GM18517 (cell line): ENCODE measurements around the gene ATRN.
"Not testable (repeated sequence)": the region's sequence is repeated elsewhere in the genome, so short reads cannot be mapped to it uniquely, and the experiment has no call there.

ENCODE experiments used
- ATAC-seq: cut with Tn5 transposase; IDR thresholded peaks from one replicate; pipeline ENCODE4 v1.9.1; 2021; ENCODE audit warnings: mild to moderate bottlenecking, moderate library complexity; ENCODE audit not compliant: unreplicated experiment

The ATRN gene

DNA sequence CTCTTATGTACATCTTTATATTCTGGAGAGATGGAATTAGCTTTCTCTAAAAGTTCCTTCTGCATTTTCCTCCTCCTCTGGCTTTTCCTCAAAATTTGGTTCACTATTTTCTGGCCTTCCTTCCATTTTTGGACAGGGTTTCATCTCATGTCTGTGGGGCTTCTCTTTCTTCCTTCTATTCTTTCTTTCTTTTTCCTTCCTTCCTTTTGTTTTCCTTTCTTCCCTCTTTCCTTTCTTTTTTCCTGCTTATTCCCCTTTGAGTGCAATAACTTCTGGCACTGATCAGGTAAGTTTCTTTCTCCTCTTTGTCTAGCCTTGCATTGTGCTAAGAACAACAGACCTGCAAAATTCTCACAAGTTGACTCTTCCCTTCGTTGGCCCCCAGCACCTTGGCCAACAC lies 5.5 kb upstream of the ATRN start:
- ATAC-seq: no peak

DNA sequence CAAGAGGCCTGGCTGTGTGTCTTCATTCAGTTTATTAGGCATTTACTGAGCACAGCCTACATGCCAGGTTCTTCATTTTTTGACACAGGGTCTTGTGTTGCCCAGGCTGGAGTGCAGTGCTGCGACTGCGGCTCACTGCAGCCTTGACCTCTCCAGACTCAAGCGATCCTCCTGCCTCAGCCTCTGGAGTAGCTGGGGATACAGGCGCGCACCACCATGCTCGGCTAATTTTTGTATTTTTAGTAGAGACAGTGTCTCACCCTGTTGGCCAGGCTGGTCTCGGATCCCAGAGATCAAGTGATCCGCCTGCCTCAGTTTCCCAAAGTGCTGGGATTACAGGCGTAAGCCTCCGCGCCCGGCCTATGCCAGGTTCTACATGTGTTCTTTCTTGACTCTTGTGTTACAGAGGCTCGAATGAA lies 601 bp upstream of the ATRN start:
- no peak for ATAC-seq

DNA sequence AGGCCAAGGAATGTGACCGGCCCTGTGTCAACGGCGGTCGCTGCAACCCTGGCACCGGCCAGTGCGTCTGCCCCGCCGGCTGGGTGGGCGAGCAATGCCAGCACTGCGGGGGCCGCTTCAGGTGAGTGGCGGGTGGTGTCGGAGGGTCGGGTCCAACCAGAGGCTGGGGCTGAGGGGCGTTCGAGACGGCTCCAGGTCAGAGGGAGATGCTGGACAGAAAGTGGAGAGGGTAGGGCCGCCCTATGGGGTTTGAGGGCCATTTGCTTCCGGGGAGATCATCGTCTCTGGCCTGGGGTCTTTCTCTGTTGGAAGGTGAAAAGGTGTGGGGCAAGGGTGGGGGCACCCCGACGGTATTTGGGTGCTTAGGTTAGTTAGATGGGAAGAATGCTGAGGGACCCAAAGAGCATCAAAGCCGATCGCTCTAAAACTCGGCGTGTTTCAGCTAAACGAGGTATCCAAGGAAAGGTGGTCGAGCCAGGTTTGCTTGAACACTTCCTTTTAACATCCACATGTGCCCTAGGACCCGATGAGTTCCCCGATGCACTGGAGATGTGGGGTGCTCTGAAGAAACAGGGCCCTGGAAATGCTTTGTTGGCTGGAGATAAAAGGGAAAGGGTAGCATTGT lies 691 bp downstream of the ATRN start:
- ATAC-seq: no peak

DNA sequence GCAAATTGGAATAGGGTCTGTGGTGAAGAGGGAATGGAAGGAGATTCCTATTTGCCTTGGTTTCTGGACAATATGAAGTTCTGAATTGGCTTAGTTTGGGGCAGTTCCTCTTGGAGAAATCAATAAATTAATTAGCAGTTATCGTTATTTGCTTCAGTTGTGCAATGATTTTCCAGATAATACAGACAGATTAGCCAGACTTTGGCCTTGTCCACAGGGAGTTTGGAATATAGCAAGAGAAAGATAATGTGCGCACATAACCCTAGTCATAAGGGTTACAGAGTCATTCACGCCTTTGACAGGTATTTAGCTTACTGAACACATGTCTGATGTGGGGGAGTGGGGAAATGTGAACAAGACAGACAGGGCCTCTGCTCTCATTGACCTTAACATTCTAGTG lies 1.3 kb downstream of the ATRN start:
- ATAC-seq: no peak

DNA sequence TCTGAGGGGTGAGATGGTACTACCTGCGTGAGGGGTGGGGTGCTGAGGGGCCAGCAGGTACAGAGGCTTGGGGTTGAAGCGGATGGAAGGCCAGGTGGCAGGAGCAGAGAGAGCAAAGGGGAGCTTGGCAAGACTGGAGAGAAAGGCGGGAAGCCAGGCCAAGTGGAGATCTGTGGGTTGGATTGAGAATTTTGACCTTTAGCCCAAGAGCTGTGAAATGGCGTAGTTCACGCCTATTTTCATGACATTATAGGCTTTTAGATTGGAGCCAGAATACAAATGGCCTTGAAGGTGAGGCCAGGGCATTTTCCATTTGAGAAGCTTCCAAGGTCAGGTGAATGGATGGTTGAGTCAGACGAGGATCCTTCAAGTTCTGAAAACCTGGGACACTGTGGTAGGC lies 2.5 kb downstream of the ATRN start:
- no peak for ATAC-seq

DNA sequence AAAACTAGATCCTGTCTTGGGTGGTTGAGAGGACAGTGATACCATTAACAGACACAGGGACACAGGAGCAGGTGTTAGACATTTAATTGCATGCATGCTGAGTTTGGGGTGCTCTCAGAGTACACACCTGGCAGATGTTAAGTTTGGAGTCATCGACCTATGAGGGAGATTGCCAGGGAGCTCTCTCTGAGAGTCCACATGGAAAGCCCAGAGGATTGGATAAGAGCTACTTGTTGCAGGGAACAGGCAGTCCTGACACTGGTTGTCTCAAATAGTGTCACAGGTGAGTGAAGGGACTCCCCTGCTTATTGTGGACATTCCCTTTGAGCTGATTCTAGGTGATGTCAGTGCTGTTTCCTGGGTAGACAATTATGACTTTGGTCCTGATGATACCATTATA lies 3.1 kb downstream of the ATRN start:
- ATAC-seq: no peak

DNA sequence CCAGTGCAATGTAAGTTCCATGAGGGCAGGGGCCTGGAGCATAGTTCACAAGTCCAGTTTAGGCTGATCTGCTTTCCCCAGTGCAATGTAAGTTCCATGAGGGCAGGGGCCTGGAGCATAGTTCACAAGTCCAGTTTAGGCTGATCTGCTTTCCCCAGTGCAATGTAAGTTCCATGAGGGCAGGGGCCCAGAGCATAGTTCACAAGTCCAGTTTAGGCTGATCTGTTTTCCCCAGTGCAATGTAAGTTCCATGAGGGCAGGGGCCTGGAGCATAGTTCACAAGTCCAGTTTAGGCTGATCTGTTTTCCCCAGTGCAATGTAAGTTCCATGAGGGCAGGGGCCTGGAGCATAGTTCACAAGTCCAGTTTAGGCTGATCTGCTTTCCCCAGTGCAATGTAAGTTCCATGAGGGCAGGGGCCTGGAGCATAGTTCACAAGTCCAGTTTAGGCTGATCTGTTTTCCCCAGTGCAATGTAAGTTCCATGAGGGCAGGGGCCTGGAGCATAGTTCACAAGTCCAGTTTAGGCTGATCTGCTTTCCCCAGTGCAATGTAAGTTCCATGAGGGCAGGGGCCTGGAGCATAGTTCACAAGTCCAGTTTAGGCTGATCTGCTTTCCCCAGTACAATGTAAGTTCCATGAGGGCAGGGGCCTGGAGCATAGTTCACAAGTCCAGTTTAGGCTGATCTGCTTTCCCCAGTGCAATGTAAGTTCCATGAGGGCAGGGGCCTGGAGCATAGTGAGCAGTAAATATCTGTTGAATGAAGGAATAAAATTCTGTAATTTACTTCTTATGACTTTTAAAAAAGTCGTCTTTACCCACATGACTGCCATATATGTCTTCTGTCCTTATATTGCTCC lies 6.4 kb downstream of the ATRN start:
- ATAC-seq: not testable (repeated sequence)

DNA sequence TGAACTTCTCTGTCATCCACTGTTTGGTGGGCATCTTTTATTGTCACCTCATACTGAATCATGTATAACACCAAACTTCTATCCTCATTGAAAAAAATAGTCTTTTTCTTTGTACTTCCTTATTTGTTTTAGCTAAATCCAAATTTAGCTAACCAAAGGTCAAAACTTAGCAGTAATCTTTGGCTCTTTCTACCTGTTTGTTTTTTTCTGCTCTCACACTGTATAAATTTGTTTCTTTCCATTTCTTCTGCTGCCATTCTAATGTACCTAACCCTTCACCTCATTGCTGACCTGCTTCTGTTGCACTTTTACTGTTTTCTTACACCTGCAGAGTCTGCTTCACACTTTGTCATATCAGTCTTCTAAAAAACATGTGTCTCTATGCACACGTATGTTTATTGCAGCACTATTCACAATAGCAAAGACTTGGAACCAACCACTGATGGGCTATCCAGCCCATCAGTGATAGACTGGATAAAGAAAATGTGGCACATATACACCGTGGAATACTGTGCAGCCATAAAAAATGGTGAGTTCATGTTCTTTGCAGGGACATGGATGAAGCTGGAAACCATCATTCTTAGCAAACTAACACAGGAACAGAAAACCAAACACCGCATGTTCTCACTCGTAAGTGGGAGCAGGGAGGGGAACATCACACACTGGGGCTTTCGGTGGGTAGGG lies 7.2 kb downstream of the ATRN start:
- ATAC-seq: no peak

DNA sequence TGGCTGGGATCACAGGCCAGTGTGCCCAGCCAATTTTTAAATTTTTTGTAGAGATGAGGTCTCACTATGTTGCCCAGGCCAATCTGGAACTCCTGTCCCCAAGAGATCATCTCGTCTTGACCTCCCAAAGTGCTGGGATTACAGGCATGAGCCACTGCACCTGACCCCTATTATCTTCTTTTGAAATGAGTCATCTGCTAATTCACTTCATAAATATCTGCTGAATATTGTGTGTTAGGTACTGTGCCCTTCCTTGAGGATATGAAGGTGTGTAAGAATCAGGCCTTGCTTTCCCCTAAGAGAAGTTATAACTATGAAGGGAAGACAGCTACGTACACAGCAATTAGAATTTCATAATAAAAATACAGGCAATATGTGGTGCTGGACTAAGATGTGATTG lies 8.2 kb downstream of the ATRN start:
- no peak for ATAC-seq

DNA sequence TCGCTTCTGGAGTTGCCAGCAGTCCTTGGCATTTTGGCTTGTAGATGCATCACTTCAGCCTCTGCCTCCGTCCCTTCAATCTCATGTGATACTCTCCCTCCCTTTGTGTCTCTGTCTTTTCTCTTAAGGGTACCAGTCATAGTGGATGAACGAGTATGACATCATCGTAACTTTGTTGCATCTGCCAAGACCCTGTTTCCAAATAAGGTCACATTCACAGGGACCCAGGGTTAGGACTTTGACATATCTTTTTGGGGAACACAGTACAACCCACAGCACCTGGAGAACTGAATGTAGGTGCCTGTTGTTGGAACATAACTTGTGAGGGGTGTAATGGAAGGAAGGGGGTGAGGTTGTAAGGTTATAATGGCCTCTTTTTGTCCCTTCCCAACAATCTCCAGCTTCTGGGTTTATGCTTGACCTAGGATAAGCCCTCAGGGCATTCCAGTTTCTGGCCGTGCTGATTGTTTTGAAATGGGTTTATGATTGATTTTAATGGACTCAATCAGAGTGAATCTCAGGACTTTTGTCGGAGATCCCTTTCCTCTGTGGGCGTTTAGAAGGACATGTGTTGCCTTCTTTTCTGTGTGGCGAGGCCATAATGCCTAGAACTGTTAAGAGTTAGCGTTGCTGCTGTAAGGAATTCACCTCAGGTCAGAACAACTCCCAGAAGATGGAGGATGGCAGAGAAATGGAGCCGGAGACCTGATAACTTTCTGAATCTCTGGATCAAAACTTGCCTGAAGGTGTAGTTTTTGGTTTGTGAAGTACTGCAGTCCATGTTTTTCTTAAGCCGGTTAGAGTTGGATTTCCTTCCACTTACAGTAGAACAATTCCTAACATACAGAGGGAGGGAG lies 9.2 kb downstream of the ATRN start:
- ATAC-seq: no peak

DNA sequence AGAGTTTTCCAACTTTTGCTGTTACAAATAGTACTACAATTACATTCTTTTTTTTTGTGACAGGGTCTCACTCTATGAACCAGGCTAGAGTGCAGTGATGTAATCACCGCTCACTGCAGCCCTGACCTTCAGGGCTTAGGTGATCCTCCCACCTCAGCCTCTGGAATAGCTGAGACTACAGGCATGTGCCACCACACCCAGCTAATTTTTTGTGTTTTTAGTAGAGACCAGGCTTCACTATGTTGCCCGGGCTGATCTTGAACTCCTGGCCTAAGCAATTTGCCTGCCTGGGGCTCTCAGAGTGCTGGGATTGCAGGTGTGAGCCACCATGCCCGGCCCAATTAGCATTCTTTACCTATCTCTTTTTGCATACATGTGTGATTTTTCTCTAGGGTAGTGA lies 12.5 kb downstream of the ATRN start:
- no peak for ATAC-seq

DNA sequence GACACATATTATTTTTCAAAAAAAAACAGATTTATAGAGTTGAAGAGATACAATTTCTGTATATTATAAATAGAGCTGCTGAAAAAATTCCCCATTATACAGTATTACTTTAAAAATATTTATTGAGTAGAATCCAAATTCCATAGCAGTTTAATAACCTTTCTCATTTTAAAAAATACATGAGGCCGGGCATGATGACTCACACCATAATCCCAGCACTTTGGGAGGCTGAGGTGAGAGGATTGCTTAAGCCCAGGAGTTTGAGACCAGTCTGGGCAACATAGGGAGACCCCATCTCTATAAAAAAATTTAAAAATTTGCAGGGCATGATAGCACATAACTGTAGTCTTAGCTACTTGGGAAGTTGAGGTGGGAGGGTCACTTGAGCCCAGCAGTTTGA lies 13.0 kb downstream of the ATRN start:
- no peak for ATAC-seq

DNA sequence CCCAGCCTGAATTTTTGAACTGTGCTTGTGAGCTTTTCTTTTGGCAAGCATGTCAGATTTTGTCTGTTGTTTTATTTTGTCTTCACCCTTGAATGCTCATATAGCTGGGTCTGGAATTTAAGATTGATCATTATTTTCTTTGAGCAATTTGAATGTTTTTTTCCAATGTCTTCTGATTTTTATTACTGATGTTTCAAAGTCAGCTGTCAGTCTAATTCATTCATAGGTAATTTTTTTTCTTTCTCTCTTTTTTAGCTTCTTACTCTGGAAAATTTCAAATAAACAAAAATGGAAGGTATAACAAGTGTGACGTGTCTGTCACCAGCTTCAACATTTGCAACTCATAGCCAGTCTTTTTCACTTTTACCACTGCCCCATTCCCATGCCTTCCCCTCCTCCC lies 15.1 kb downstream of the ATRN start:
- ATAC-seq: no peak

DNA sequence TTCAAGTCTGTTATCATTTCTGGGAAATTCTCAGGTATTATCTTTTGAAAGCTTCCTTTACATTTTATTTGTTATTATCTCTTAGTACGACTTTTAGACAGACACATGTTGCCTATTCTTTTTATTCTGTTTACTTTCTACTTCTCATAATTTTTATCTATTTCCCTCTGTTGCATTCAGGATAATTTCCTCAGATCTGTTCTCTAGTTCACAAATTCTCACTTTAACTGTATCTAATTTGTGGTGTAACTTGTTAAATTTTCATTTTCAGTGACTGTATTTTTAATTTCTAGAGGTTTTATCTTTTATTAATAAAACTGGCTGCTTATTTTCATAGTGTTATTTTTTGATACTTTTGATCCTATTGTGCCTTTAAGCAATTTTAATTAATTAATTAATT lies 16.0 kb downstream of the ATRN start:
- no peak for ATAC-seq

DNA sequence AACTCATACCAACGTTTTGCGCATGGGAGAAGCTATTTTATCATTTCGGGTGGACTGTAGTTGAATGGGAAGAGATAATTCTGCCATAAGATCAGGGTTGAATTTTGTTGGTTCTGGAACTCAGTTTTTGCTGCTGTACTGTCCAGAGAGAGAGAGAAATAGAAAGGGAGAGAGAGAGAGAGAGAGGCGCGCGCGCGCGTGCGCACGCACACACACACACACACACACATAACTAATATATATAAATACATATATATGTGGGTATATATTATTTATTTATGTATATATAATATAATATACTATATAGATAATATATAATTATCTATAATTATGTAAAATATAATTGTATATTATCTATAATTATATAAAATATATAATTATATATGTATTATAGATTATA lies 21.9 kb downstream of the ATRN start:
- ATAC-seq: no peak

DNA sequence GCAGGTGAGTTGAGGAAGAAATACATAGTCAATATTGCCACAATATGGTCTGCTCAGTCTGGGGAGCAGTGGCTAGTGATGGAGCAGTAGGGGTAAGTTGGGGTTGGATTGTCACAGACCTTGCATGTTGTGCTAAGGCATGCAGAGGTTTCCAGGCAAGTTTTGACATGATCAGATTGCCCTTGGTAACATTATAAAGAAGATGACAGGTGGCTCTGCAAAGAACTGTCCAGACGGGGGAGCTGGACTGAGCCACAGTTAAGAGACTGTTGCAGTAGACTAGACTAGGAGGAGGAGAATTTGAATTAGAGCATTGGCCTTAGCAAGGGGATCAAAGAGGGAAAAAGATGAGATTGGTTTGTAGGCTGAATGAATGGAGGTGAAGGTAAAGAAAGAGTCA lies 23.4 kb downstream of the ATRN start:
- ATAC-seq: no peak

DNA sequence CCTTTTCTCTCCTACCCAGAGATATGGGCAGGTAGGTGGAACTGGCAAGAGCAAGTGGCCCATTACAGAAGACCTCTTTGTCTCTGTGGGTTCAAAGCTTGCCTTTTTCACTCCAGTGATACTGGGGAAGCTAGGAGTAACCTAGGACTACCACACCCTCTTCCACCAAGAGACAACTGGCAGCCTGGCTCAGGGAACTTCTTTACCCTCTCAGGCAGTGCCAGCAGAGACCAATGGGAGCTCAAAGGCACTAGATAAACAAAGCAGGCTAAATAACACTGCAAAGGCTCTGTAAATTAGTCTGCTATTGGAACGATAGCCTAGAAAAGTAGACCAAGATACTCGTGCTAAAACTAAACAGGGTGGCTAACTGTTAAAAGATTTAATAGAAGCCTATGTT lies 32.1 kb downstream of the ATRN start:
- ATAC-seq: no peak

DNA sequence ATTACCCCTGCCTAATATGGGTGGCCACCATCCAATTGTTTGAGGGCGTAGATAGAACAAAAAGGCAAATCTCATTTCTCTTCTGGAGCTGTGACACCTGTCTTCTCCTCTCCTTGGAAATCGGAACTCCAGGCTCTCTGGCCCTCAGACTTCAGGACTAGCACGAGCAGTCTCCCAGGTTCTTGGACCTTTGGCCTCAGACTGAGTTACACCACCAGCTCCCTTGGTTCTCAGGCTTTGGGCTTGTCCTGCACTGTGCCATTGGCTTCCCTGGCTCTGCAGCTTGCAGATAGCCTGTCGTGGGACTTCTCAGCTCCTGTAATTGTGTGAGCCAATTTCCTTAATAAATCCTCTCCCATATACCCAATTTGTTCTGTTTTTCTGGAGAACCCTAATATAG lies 34.3 kb downstream of the ATRN start:
- ATAC-seq: no peak

DNA sequence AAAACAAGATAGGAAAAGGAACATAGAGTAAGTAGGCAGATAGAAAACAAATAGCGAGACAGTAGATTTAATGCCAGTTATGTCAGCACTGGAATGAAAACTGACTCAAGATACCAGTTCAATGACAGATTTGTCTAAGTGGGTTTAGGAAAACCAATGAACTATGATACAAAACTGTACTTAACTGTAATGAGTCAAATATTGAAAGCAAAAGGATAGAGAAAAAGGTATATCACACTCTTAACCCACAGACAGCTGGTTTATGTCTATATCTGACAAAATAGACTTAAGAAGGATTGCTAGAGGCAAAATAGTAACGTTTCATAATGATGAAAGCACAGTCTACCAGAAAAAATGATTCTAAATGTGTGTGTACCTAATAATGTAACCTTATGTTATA lies 38.2 kb downstream of the ATRN start:
- no peak for ATAC-seq

DNA sequence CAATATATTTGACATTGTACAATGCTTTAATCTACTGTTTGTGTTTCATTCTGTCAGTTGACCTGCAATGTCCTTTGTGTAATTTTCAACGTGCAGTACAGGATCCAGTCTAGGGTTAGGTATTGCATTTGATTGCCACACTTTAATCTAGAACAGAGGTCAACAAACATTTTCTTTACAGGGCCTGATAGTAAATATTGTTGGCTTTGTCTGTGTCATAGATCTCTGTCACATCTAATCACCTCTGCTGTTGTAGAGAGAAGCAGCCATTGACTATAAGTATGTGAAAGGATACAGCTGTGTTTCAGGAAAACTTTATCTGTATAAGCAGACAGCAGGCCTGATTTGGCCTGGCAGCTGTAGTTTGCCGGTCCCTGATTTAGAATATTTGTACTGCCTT lies 39.3 kb downstream of the ATRN start:
- no peak for ATAC-seq

DNA sequence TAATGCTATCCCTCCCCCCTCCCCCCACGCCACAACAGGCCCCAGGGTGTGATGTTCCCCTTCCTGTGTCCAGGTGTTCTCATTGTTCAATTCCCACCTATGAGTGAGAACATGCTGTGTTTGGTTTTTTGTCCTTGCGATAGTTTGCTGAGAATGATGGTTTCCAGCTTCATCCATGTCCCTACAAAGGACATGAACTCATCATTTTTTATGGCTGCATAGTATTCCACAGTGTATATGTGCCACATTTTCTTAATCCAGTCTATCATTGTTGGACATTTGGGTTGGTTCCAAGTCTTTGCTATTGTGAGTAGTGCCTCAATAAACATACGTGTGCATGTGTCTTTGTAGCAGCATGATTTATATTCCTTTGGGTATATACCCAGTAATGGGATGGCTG lies 41.4 kb downstream of the ATRN start:
- not testable (repeated sequence) for ATAC-seq
